HepG2 (cell line): ENCODE data around the gene SOX12. TPM values are rescaled to one million over a fixed set of nuclear protein-coding genes. Genes with fewer than 3 reads are reported as not detected.

ENCODE experiments used
- AHDC1 ChIP-seq: sonication (generic); formaldehyde crosslinking; IDR thresholded peaks from 2 replicates; pipeline ENCODE4 v1.5.1; 2020; ENCODE audit warnings: mild to moderate bottlenecking, missing genetic modification reagents, borderline replicate concordance
- AHR ChIP-seq: IDR thresholded peaks from 2 replicates; pipeline ENCODE4 v1.6.1; 2018; ENCODE audit warnings: missing genetic modification reagents, missing compliant biosample characterization
- ARID2 ChIP-seq: sonication (generic); formaldehyde crosslinking; IDR thresholded peaks from 2 replicates; pipeline ENCODE4 v1.8.1; 2022; ENCODE audit warnings: mild to moderate bottlenecking, missing genetic modification reagents, borderline replicate concordance
- ATF4 ChIP-seq, 2 experiments: fragments of 450-650 bp in 1 of 2; sonication (generic) in 1 of 2; formaldehyde crosslinking; IDR thresholded peaks; 2 replicates each; pipeline versions ENCODE4 v1.5.0 to v1.8.0; 2020 to 2022; ENCODE audit warnings: mild to moderate bottlenecking in 1 of 2, missing genetic modification reagents in 1 of 2
- CHCHD3 ChIP-seq: sonication (generic); formaldehyde crosslinking; IDR thresholded peaks from 2 replicates; pipeline ENCODE4 v1.8.0; 2022; ENCODE audit warnings: mild to moderate bottlenecking, missing genetic modification reagents, moderate library complexity
- EZH2 ChIP-seq: conservative IDR thresholded peaks from 2 replicates; pipeline ENCODE4 v1.6.1; 2012; ENCODE audit warnings: mild to moderate bottlenecking, low read depth, low read length, moderate library complexity
- GABPA ChIP-seq, 2 experiments: IDR thresholded peaks; 2 replicates each; pipeline ENCODE4 v1.6.1; 2011 to 2016; ENCODE audit warnings: low read depth in 2 of 2, low read length in 1 of 2, missing biosample characterization in 1 of 2, missing genetic modification characterization in 1 of 2
- MXD3 ChIP-seq: IDR thresholded peaks from 2 replicates; pipeline ENCODE4 v1.6.1; 2016; ENCODE audit warnings: mild to moderate bottlenecking, missing biosample characterization, missing genetic modification reagents
- SKIL ChIP-seq: sonication (generic); formaldehyde crosslinking; IDR thresholded peaks from 2 replicates; pipeline ENCODE4 v1.8.0; 2022; ENCODE audit warnings: missing genetic modification reagents, mild to moderate bottlenecking, moderate library complexity, borderline replicate concordance
- TBP ChIP-seq: sonication (generic); formaldehyde crosslinking; IDR thresholded peaks from 2 replicates; pipeline ENCODE4 v1.5.0; 2020; ENCODE audit warnings: missing genetic modification reagents
- TBX3 ChIP-seq: fragments of 450-650 bp; IDR thresholded peaks from 2 replicates; pipeline ENCODE4 v1.6.1; 2017; ENCODE audit warnings: antibody characterized with exemption, mild to moderate bottlenecking, inconsistent platforms, borderline replicate concordance
- TCF7 ChIP-seq: sonication (generic); IDR thresholded peaks from 2 replicates; pipeline ENCODE4 v1.6.1; 2016; ENCODE audit warnings: antibody characterized with exemption, low read depth
- YEATS4 ChIP-seq: sonication (generic); formaldehyde crosslinking; IDR thresholded peaks from 2 replicates; pipeline ENCODE4 v1.4.0; 2020; ENCODE audit warnings: missing genetic modification reagents, borderline replicate concordance
- ZMAT3 ChIP-seq: sonication (generic); formaldehyde crosslinking; conservative IDR thresholded peaks from 2 replicates; pipeline ENCODE4 v1.7.0; 2021; ENCODE audit warnings: missing genetic modification reagents
- ZNF576 ChIP-seq: sonication (generic); formaldehyde crosslinking; IDR thresholded peaks from 2 replicates; pipeline ENCODE4 v1.4.0; 2020; ENCODE audit warnings: mild to moderate bottlenecking, missing genetic modification reagents
- ZNF709 ChIP-seq: sonication (generic); formaldehyde crosslinking; IDR thresholded peaks from 2 replicates; pipeline ENCODE4 v1.5.0; 2020; ENCODE audit warnings: mild to moderate bottlenecking, missing genetic modification reagents
- ZNF737 ChIP-seq: sonication (generic); formaldehyde crosslinking; IDR thresholded peaks from 2 replicates; pipeline ENCODE4 v1.5.0; 2020; ENCODE audit warnings: missing genetic modification reagents, mild to moderate bottlenecking, borderline replicate concordance
- ZNF761 ChIP-seq: sonication (generic); formaldehyde crosslinking; conservative IDR thresholded peaks from 2 replicates; pipeline ENCODE4 v1.4.0; 2020; ENCODE audit warnings: mild to moderate bottlenecking, missing genetic modification reagents
- ZNF790 ChIP-seq: sonication (generic); formaldehyde crosslinking; IDR thresholded peaks from 2 replicates; pipeline ENCODE4 v1.8.0; 2022; ENCODE audit warnings: missing genetic modification reagents, mild to moderate bottlenecking, borderline replicate concordance
- polyA plus RNA-seq, 8 experiments: library from polyadenylated mRNA; depleted of rRNA in 3 of 8; stranded (reverse) in 7 of 8; unstranded in 1 of 8; fragments of >200 nt; fragmentation: Illumina TruSeq in 4 of 8; extraction: Trizol in 4 of 8; gene quantifications; 2 replicates each; pipeline versions ENCODE4 v1.2.1 to v1.2.3, GENCODE V29; 2011 to 2016; ENCODE audit warnings: low read depth in 4 of 8, missing spikeins in 1 of 8, mixed read lengths in 1 of 8; ENCODE audit not compliant: insufficient read depth in 1 of 8
- total RNA-seq, 5 experiments: library from RNA; depleted of rRNA; stranded (reverse); fragments of >200 nt; fragmentation: Illumina TruSeq; extraction: Trizol; gene quantifications; 2 replicates each; pipeline ENCODE4 v1.2.3, GENCODE V29; 2016; ENCODE audit warnings: low read depth in 1 of 5

Gene SOX12
- total and polyA plus RNA-seq, 2 of the 13 experiments (the other 11 are each of a cell fraction or from before 2014, with no cell fraction given): 10.0 to 18.7 TPM

GRCh38 chr20:346640-347316, 21.4 kb downstream of the SOX12 start, which contains the start of gene NRSN2 (continued):
- TF ChIP-seq CHCHD3 (CRISPR knock-in tag) (peak; percentile 85; the same call in 1 of the 2 replicates), ATF4 (CRISPR knock-in tag; IDR thresholded peaks at IDR 0.05) (peak in 1 of 2 experiments; percentile 7; a peak in 1 of 4 replicates), TBP (CRISPR knock-in tag) (no peak), ZMAT3 (CRISPR knock-in tag) (peak; percentile 56; the same call in 1 of the 2 replicates), AHDC1 (no peak), ZNF790 (peak; percentile 70; the same call in 1 of the 2 replicates), ZNF737 (CRISPR knock-in tag) (0 out of 2 replicates have a peak, but pooled peaks have one; percentile 1), ARID2 (CRISPR knock-in tag) (no peak), TCF7 (no peak), EZH2 (no peak), ZNF576 (CRISPR knock-in tag) (no peak; the same call in 1 of the 2 replicates), YEATS4 (CRISPR knock-in tag) (peak; percentile 67; the same call in 1 of the 2 replicates), SKIL (CRISPR knock-in tag) (0 out of 2 replicates have a peak, but pooled peaks have one; percentile 4), TBX3 (no peak), ZNF709 (CRISPR knock-in tag) (peak; percentile 42), AHR (CRISPR knock-in tag) (peak; percentile 42), ZNF761 (CRISPR knock-in tag) (no peak), MXD3 (peak; percentile 77), GABPA (IDR thresholded peaks at IDR 0.05; ENCODE audit: low read depth, low read length) (no peak), GABPA (CRISPR knock-in tag; IDR thresholded peaks at IDR 0.05; ENCODE audit: low read depth) (peak; percentile 52; the same call in 1 of the 2 replicates)
